ENCODE data around the gene TUBB2A.
"Not testable (repeated sequence)": the region's sequence is repeated elsewhere in the genome, so short reads cannot be mapped to it uniquely, and the experiment has no call there.

Gene TUBB2A

GRCh38 chr6:3157131-3157933 is at the start of gene TUBB2A:
Gene TUBB2A, minus strand, starts transcription at chr6:3157544. Its CDS starts 81 bp downstream, at chr6:3157463.
- peak; percentile 87 to 90 for DNase-seq

- no peak for DNase-seq
Measured at GRCh38 chr6:3206339-3207015, 49.1 kb upstream of the TUBB2A start.

GRCh38 chr6:3205913-3206312 is 48.6 kb upstream of the TUBB2A start:
- DNase-seq = no peak

GRCh38 chr6:3204921-3205320 is 47.6 kb upstream of the TUBB2A start:
- no peak for DNase-seq

- no peak for DNase-seq
Measured at GRCh38 chr6:3202999-3203696, 45.8 kb upstream of the TUBB2A start.

GRCh38 chr6:3201388-3201787 is 44.0 kb upstream of the TUBB2A start:
- no peak for DNase-seq

- DNase-seq = no peak
Measured at GRCh38 chr6:3200682-3201081, 43.3 kb upstream of the TUBB2A start.

- no peak for DNase-seq
Measured at GRCh38 chr6:3199382-3199781, 42.0 kb upstream of the TUBB2A start.

- not testable (repeated sequence) for DNase-seq
Measured at GRCh38 chr6:3197734-3198133, 40.4 kb upstream of the TUBB2A start.

- DNase-seq = no peak
Measured at GRCh38 chr6:3196770-3197169, 39.4 kb upstream of the TUBB2A start.

- no peak for DNase-seq
Measured at GRCh38 chr6:3195695-3196497, 38.6 kb upstream of the TUBB2A start.

GRCh38 chr6:3195420-3195694 is 38.0 kb upstream of the TUBB2A start:
- no peak for DNase-seq

GRCh38 chr6:3194535-3195419 is 37.4 kb upstream of the TUBB2A start:
- DNase-seq = no peak

- DNase-seq = no peak
Measured at GRCh38 chr6:3193102-3193849, 35.9 kb upstream of the TUBB2A start.

- DNase-seq = no peak
Measured at GRCh38 chr6:3190779-3191178, 33.4 kb upstream of the TUBB2A start.

- DNase-seq = no peak
Measured at GRCh38 chr6:3190056-3190455, 32.7 kb upstream of the TUBB2A start.

GRCh38 chr6:3189192-3189591 is 31.8 kb upstream of the TUBB2A start:
- DNase-seq = not testable (repeated sequence)

- no peak for DNase-seq
Measured at GRCh38 chr6:3188262-3188661, 30.9 kb upstream of the TUBB2A start.

- DNase-seq = no peak
Measured at GRCh38 chr6:3186974-3187382, 29.6 kb upstream of the TUBB2A start.

- DNase-seq = no peak
Measured at GRCh38 chr6:3183066-3183465, 25.7 kb upstream of the TUBB2A start.

- no peak for DNase-seq
Measured at GRCh38 chr6:3181105-3181504, 23.8 kb upstream of the TUBB2A start.
